Chondrocyte (in vitro differentiated cells): ENCODE measurements around the gene SDHAF1. TPM values are rescaled to one million over a fixed set of nuclear protein-coding genes. Genes with fewer than 3 reads are reported as not detected.
A peak's percentile ranks its signal among the peaks of the same experiment; 100 is the strongest.

Experiments used
- DNase-seq: peaks from one replicate; pipeline ENCODE4 v3.0.0; 2021; ENCODE audit warnings: mixed read lengths, low spot score
- H3K27ac Mint-ChIP-seq: one replicate; pipeline ENCODE4 v1.8.0; 2021; ENCODE audit warnings: mild to moderate bottlenecking, moderate library complexity, mixed read lengths; ENCODE audit not compliant: unreplicated experiment
- H3K27me3 Mint-ChIP-seq: 2 replicates; pipeline ENCODE4 v1.8.0; 2021; ENCODE audit warnings: low read depth, mixed read lengths
- H3K36me3 Mint-ChIP-seq: 2 replicates; pipeline ENCODE4 v1.8.0; 2021; ENCODE audit warnings: low read depth, mixed read lengths
- H3K4me1 Mint-ChIP-seq: 2 replicates; pipeline ENCODE4 v1.8.0; 2021; ENCODE audit warnings: low read depth, mild to moderate bottlenecking, mixed read lengths
- H3K4me3 Mint-ChIP-seq: one replicate; pipeline ENCODE4 v1.8.0; 2021; ENCODE audit warnings: mild to moderate bottlenecking, moderate library complexity, mixed read lengths; ENCODE audit not compliant: unreplicated experiment
- H3K9me3 Mint-ChIP-seq: 2 replicates; pipeline ENCODE4 v1.8.0; 2021; ENCODE audit warnings: low read depth, mixed read lengths
- total RNA-seq: library from RNA; stranded (reverse); gene quantifications from 3 replicates; pipeline ENCODE4 v1.2.1, GENCODE V29; 2021
- TF ChIP-seq, protein P1 (sequence below): fragments of 200-600 bp; sonication (generic); IDR thresholded peaks from 2 replicates; pipeline ENCODE4 v1.5.0; 2021; ENCODE audit warnings: antibody characterized with exemption, mild to moderate bottlenecking, moderate library complexity

SDHAF1 gene
- total RNA-seq, 1 donor from 2014 or later: 11.2 TPM

DNA sequence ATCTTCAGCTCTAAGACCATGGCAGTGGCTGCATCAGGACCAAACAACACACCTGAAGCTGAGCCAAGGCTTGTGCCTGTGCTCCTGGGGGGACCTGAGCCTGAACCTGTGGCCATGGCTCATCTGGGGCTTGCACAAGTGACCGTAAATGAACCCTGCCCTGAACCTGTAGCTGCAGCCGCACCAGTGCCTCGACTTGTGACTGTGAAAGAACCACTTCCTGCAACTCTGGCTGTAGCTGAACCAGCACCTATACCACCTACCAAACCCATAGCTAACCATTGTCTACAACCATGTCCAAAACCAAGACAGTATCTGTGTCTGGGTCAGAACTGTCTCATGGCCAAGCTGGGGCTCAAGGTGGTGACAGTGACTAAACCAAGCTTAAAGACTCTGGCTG lies 28.2 kb upstream of the SDHAF1 start:
- Mint-ChIP-seq H3K9me3 (no peaks in the 10 kb centered on the region), H3K27ac (no peak overlapping the region), H3K4me1 (no peaks in the 10 kb centered on the region), H3K36me3 (no peaks in the 10 kb centered on the region), H3K4me3 (no peak overlapping the region), H3K27me3 (peaks cover 10% of the 10 kb centered on the region)
- TF ChIP-seq, protein P1, sequence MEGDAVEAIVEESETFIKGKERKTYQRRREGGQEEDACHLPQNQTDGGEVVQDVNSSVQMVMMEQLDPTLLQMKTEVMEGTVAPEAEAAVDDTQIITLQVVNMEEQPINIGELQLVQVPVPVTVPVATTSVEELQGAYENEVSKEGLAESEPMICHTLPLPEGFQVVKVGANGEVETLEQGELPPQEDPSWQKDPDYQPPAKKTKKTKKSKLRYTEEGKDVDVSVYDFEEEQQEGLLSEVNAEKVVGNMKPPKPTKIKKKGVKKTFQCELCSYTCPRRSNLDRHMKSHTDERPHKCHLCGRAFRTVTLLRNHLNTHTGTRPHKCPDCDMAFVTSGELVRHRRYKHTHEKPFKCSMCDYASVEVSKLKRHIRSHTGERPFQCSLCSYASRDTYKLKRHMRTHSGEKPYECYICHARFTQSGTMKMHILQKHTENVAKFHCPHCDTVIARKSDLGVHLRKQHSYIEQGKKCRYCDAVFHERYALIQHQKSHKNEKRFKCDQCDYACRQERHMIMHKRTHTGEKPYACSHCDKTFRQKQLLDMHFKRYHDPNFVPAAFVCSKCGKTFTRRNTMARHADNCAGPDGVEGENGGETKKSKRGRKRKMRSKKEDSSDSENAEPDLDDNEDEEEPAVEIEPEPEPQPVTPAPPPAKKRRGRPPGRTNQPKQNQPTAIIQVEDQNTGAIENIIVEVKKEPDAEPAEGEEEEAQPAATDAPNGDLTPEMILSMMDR: no peak
- DNase-seq: no peak

DNA sequence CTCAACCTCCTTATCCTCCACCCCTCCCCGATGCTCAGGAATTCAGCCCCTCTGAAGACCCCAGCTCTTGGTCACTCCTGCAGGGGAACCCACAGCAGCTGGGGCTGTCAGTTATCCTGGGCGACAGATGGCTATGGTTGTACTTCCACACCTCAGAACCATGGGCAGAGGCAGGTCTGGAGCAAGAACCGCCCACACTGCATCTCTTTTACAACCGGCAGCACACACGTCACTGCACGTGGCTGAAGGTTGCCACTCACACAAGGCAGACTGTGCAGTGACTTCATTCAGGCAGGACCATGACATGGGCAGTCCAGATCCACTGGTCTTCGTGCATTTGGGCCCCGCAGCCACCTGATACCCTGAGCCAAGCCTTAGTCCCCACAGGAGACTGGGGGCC lies 21.5 kb upstream of the SDHAF1 start:
- Mint-ChIP-seq H3K36me3 (no peaks in the 10 kb centered on the region), H3K9me3 (no peaks in the 10 kb centered on the region), H3K4me3 (no peak overlapping the region)

DNA sequence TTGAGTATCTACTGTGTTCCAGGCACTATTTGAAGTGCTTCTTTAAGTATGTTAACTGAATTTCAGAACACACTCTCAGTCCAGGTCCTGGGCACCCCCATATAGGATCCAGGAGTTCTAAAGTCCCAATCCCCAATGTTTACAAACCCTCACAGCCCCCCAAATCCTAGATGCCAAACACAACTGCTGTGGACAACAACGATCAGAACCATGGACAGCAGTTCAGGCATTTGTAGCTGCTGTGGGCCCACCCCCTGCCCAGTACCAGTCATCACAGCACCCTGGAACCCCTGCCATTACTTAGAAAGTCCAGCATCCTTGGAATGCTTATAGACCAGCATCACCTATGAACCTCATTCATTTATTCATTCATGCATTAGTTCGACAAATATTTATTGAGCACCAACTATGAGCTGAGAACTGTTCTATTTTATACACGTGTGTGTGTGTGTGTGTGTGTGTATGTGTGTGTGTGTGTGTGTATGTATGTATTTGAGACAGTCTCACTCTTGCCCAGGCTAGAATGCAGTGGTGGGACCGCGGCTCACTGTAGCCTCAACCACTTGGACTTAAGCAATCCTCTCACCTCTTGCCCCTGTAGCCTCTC lies 19.3 kb upstream of the SDHAF1 start:
- TF ChIP-seq, protein P1: no peak
- no peak for DNase-seq
- no peaks in the 10 kb centered on the region for H3K36me3 Mint-ChIP-seq
- no peaks in the 10 kb centered on the region for H3K9me3 Mint-ChIP-seq
- H3K4me3 Mint-ChIP-seq: no peak overlapping the region
- no peaks in the 10 kb centered on the region for H3K4me1 Mint-ChIP-seq
- no peak overlapping the region for H3K27ac Mint-ChIP-seq
- peaks cover 22% of the 10 kb centered on the region for H3K27me3 Mint-ChIP-seq

More for the DNA sequence above, 21.5 kb upstream of the SDHAF1 start:
- no peaks in the 10 kb centered on the region for H3K4me1 Mint-ChIP-seq
- H3K27ac Mint-ChIP-seq: no peak overlapping the region
- TF ChIP-seq, protein P1: no peak
- DNase-seq: no peak
- peaks cover 13% of the 10 kb centered on the region for H3K27me3 Mint-ChIP-seq

DNA sequence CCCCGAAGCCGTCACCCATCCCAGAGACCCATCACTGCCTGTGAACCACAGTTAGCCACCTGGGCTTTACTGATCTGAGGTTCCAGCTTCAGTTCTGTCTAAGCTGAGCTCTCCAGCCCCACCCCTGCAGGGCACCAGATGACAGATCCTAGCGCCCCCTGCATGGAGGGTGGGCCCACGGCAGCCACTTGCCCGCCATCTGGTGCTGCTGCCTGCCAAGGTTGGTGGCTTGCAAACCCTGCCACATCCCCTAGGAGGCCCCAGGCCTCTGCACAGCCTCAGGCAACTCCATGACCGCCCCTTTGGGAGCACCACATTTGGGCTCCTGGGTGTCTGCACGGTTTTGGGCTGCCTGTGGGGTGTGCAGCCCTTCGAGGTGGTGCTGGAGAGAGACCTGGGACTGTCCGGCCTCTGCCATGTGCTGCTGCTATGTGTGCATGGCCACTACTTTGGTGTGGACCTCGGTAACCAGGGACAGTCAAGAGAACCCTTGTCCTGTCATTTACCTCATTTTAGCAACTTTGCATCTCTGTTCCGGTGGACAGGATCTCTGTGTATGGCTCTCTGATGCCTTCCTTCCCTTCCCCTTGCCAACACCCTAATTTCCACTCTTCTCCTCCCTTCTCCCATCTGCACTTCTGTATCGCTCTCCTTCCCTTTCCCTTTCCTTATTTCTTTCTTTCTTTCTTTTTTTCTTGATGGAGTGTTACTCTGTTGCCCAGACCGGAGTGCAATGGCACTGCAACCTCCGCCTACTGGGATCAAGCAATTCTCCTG lies 17.4 kb upstream of the SDHAF1 start:
- no peaks in the 10 kb centered on the region for H3K36me3 Mint-ChIP-seq
- TF ChIP-seq, protein P1: peak; percentile 10
- H3K27ac Mint-ChIP-seq: no peak overlapping the region
- H3K27me3 Mint-ChIP-seq: peaks cover 25% of the 10 kb centered on the region
- no peak for DNase-seq
- H3K4me3 Mint-ChIP-seq: no peak overlapping the region
- H3K4me1 Mint-ChIP-seq: no peaks in the 10 kb centered on the region
- no peaks in the 10 kb centered on the region for H3K9me3 Mint-ChIP-seq

DNA sequence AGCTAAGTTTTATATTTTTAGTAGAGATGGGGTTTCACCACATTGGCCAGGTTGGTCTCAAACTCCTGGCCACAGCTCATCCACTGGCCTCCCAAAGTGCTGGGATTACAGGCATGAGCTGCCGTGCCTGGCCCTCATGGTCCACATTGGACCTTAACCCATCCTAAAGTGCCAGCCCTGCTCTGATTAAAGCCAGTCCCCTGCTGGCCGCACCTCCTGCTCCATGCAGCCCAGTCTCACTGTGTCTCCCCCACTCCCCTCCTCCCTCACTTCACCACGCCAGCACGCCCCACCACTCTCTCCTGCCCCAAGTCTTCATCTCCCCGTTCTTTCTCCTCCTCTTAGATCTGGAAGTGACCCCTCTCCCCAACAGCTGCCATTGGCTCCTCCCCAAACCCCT lies 16.7 kb upstream of the SDHAF1 start:
- H3K27ac Mint-ChIP-seq: no peak overlapping the region
- H3K9me3 Mint-ChIP-seq: no peaks in the 10 kb centered on the region
- H3K4me3 Mint-ChIP-seq: no peak overlapping the region
- no peaks in the 10 kb centered on the region for H3K36me3 Mint-ChIP-seq
- TF ChIP-seq, protein P1: no peak
- H3K4me1 Mint-ChIP-seq: no peaks in the 10 kb centered on the region
- H3K27me3 Mint-ChIP-seq: peaks cover 25% of the 10 kb centered on the region
- no peak for DNase-seq
